Measurements from ENCODE around the gene SIRPD.
A peak's percentile ranks its signal among the peaks of the same experiment; 100 is the strongest.
"Not testable (repeated sequence)": the region's sequence is repeated elsewhere in the genome, so short reads cannot be mapped to it uniquely, and the experiment has no call there.

Gene SIRPD

GRCh38 chr20:1557605-1558004 is at the start of gene SIRPD:
Gene SIRPD (minus strand): TSS chr20:1557705. CDS start chr20:1557653, 52 bp downstream.
- DNase-seq (ENCODE audit: low spot score), result no peak

DNA sequence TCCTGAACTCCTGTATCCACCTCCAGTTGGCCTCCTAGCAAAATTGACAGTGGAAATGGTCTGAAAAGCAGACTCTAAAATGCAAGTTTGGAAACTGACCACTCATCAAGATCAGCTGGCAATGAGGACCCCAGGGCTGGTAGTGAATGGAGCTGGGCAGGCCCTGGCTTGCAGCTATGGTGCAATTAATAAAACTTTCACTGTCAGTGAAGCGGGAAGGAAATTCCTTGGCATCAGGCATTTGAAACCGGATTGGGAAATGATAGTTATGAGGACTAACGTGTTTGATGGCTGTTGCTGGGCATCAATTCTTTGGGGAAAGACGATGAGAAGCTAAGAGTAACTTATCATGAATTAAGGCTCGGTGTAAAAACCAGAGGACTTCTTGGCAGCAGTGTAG is 43.2 kb upstream of the SIRPD start:
- no peak for DNase-seq (ENCODE audit: low spot score)

- DNase-seq (ENCODE audit: low spot score), result no peak
Measured at GRCh38 chr20:1595333-1595732, 37.8 kb upstream of the SIRPD start.

- DNase-seq (ENCODE audit: low spot score), result no peak
Measured at GRCh38 chr20:1588533-1589460, 31.3 kb upstream of the SIRPD start.

- DNase-seq (ENCODE audit: low spot score), result no peak
Measured at GRCh38 chr20:1587781-1588532, 30.5 kb upstream of the SIRPD start.

GRCh38 chr20:1579488-1579887 is 22.0 kb upstream of the SIRPD start:
- no peak for DNase-seq (ENCODE audit: low spot score)

DNA sequence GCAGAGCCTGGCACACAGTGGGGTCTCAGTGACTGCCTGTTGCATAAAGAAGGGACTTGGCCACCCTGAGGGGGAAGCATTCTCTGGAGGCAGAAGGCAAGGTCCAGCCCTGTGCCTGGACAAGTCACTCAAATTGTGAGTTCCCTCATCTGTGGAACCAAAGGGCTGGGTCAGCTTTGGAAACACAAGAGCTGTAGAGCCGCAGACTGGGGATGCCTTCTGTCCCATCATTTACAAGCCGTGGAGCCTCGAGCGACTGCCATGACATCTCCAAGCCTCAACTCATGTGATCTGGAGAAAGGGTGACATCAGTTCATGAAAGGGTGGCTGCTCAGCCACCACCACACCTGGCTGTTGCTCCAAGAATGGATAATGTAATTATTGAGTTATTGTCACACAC is 20.4 kb upstream of the SIRPD start:
- no peak for DNase-seq (ENCODE audit: low spot score)

GRCh38 chr20:1577313-1577712 is 19.8 kb upstream of the SIRPD start:
- DNase-seq (ENCODE audit: low spot score), result not testable (repeated sequence)

- no peak for DNase-seq (ENCODE audit: low spot score)
Measured at GRCh38 chr20:1576641-1577040, 19.1 kb upstream of the SIRPD start.

DNA sequence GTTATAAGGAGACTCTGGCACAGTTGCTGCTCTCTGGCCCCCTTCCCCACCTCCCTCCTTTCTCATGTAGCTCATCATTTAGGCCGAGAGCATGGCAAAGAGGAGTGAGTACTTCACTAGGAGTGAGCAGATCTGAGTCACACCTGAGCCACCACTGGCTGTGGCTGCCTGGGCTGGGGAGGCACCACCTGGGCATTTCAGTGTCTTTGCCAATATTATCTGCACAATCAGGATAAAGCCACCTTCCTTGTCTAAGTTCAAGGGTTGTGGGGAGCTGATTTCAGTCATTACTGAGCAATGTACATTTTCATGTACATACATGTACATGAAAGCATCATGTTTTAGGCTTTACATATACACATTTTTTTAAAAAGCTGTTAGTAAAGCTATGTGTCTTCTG is 18.5 kb upstream of the SIRPD start:
- not testable (repeated sequence) for DNase-seq (ENCODE audit: low spot score)

DNA sequence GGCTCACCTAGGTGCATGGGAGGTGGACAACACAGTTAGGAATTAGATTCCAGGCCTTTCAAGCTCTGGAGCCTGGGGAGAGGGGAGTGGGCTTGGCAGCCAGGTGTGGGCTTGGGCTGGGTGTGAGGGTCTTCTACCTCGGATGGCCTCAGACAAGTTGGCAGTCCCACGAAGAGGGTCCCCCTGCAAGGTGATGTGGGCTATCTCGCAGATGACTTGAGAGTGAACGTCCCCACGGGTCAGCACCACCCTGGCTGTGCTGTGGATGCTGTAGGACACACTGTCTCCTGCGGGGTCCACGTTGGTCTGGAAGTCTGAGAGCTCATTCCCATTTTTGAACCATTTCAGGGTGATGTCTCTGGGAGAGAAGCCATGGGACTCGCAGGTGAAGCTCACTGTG is 14.1 kb upstream of the SIRPD start:
- DNase-seq (ENCODE audit: low spot score), result not testable (repeated sequence)

- no peak for DNase-seq (ENCODE audit: low spot score)
Measured at GRCh38 chr20:1569415-1569881, 11.9 kb upstream of the SIRPD start.

DNA sequence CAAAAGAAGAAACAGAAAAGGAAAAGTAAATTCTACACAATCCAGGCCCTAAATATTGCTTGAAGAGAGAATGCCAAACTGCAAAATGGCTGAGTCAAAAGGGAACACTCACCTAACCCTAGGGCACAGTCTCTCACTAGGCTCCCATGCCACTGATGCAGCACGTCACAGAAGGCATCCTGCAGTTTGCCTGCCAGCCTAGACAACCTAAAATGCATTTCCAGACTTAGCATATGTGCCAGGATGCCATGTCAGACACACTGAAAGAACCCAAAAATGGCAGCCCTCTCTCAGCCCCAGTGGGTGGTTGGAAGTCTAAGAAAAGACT is 10.6 kb upstream of the SIRPD start:
- DNase-seq (ENCODE audit: low spot score), result no peak

DNA sequence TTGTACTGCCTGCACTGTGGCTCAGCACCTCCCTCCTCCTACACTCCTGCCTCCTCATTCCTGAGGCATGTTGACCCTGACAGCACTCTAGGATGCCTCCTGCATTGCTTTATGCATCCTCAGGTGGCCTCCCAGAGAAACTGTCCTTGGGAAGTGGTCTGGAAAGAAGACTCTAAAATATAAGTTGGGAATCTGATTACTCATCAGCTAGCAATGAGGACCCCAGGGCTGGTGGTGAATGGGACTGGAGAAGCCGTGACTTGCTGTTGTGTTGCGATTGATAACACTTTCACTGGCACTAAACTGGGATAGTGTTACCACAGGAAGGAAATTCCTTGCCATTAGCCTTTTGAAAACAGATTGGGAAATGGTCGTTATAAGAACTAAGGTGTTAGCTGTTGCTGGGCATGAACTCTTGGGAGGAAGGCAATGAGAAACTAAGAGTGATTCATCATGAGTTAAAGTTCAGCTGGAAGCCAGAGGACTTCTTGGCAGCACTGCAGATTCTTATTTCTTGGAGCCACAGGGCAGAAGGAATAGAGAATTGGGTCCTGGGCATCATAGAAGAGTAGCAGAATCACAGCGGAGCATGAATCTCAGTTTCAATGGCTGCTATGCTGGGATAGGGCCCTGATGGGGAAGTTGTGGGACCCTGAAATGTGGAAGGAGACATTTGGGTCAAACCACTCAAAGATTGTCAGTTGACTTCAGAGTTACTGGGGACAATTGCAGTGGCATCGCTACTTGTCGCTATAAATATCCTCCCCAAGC is 10.1 kb upstream of the SIRPD start:
- DNase-seq (ENCODE audit: low spot score), result no peak

- DNase-seq (ENCODE audit: low spot score), result no peak
Measured at GRCh38 chr20:1566701-1567100, 9.2 kb upstream of the SIRPD start.

GRCh38 chr20:1565461-1565860 is 8.0 kb upstream of the SIRPD start:
- no peak for DNase-seq (ENCODE audit: low spot score)

- DNase-seq (ENCODE audit: low spot score), result no peak
Measured at GRCh38 chr20:1563598-1563997, 6.1 kb upstream of the SIRPD start.

DNA sequence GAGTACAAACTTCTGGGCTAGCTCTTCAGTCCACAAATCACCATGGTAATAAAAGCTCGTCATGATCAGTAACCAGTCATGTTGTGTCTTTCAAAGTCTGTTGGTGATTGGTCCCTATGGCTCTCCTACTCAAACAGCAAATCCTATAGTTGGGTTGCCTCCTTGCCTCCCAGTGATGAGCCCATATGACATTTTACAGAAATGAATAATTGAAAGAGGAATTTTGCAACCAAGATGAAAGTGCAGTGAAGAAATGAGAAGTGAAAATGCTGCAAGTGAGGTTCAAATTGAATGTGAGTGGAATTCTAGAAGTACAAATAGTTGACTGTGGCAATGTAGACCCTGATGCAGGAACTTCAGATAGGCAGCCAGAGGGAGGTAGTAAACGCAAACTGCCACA is 5.1 kb upstream of the SIRPD start:
- DNase-seq (ENCODE audit: low spot score), result no peak

DNA sequence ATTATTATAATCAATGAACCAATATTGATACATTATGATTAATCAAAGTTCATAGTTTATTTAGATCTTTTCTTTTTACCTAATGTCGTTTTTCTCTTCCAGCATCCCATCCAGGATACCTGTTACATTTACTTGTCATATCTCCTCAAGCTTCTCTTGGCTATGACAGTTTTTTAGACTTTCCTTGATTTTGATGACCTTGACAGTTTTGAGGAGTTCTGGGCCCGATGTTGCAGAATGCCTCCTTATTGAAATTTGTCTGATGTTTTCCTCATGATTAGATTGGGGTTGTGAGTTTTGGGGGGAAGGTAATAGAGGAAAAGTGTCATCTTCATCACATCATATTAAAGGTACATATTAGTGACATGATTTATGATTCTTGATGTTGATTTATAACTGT is 3.8 kb upstream of the SIRPD start:
- no peak for DNase-seq (ENCODE audit: low spot score)

DNA sequence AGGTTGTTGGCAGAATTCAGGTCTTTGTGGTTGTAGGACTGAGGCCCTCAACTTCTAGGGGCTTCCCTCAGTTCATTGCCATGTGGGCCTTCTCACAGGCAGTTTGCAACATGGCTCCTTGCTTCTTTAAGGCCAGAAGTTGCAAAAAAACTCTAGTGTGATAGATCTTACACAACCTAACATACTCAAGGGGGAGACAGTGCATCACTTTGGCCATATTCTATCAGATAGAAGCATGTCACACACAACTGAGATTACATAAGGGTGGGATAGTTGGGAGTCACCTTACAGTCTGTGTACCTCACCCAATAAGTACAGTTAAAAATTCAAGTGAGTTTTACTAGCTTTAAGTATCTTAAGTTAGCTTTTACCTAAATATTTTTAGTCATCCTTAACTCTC is 1.6 kb downstream of the SIRPD start:
- peak; percentile 15 for DNase-seq (ENCODE audit: low spot score)

DNA sequence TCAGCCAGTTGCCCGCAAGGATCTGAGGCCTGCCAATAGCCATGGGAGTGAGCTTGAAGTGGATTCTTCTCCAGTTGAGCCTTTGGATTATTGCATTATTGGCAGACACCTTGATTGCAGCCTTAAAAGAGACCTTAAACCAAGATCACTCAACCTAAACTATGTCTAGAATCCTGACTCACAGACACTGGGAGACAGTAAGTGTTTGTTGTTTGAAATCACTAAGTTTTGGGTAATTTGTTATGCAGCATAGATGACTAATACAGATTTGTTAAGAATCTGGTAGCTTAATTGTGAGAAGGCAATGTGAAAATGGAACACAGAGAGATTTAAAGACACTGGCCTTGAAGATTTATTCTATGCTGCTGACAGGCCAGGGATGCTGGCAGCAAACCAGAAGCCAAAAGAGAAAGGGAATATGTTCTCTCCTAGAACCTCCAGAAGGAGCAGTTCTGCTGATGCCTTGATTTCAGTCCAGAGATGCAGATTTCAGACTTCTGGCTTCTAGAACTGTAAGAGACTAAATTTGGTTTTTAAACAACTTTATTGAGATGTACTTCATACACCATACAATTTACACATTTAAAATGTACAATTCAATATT is 17.6 kb downstream of the SIRPD start:
- no peak for DNase-seq (ENCODE audit: low spot score)

- DNase-seq (ENCODE audit: low spot score), result no peak
Measured at GRCh38 chr20:1538655-1539054, 18.9 kb downstream of the SIRPD start.

Measured in CD4-positive, alpha-beta T cell treated with Interleukin-6 at 100 ng/mL for 8 hours (primary cell).